H9 (cell line): Measurements from ENCODE around the gene CD28. TPM values are rescaled to one million over a fixed set of nuclear protein-coding genes. Genes with fewer than 3 reads are reported as not detected.

Source experiments
- DNase-seq: peaks from one replicate; pipeline ENCODE4 v3.0.0-alpha.2; 2017
- H2AFZ ChIP-seq: one replicate; pipeline ENCODE4 v1.6.1; 2013; ENCODE audit warnings: mild to moderate bottlenecking, low read length, control low read depth, moderate library complexity
- H2AK5ac ChIP-seq: 2 replicates; pipeline ENCODE4 v1.6.1; 2013; ENCODE audit warnings: low read length, control low read depth, mixed read lengths; ENCODE audit not compliant: insufficient read length
- H2BK120ac ChIP-seq: one replicate; pipeline ENCODE4 v1.6.1; 2013; ENCODE audit warnings: low read depth, mild to moderate bottlenecking, low read length, control low read depth, inconsistent platforms; ENCODE audit not compliant: poor library complexity, severe bottlenecking
- H2BK12ac ChIP-seq: 2 replicates; pipeline ENCODE4 v1.6.1; 2013; ENCODE audit warnings: low read length, control low read depth, mixed read lengths, low read depth; ENCODE audit not compliant: insufficient read length
- H2BK15ac ChIP-seq: 2 replicates; pipeline ENCODE4 v1.6.1; 2013; ENCODE audit warnings: low read depth, low read length, control low read depth
- H2BK20ac ChIP-seq: one replicate; pipeline ENCODE4 v1.6.1; 2013; ENCODE audit warnings: low read depth, mild to moderate bottlenecking, low read length, control low read depth, inconsistent platforms; ENCODE audit not compliant: poor library complexity, severe bottlenecking
- H2BK5ac ChIP-seq: 2 replicates; pipeline ENCODE4 v1.6.1; 2013; ENCODE audit warnings: low read length, control low read depth, mixed read lengths; ENCODE audit not compliant: insufficient read length
- H3K14ac ChIP-seq: 2 replicates; pipeline ENCODE4 v1.6.1; 2013; ENCODE audit warnings: low read length, control low read depth; ENCODE audit not compliant: insufficient read depth
- H3K18ac ChIP-seq: 2 replicates; pipeline ENCODE4 v1.6.1; 2013; ENCODE audit warnings: low read depth, mild to moderate bottlenecking, mixed read lengths, low read length, control low read depth; ENCODE audit not compliant: insufficient read length
- H3K23ac ChIP-seq: 2 replicates; pipeline ENCODE4 v1.6.1; 2013; ENCODE audit warnings: low read length, control low read depth, mixed read lengths, low read depth; ENCODE audit not compliant: insufficient read length
- H3K23me2 ChIP-seq: 2 replicates; pipeline ENCODE4 v1.6.1; 2013; ENCODE audit warnings: low read depth, mild to moderate bottlenecking, mixed read lengths, low read length, control low read depth; ENCODE audit not compliant: insufficient read length, poor library complexity, severe bottlenecking
- H3K27ac ChIP-seq: 2 replicates; pipeline ENCODE4 v1.5.1; 2013; ENCODE audit warnings: low read length, control low read depth, mixed read lengths, low read depth; ENCODE audit not compliant: insufficient read length
- H3K27me3 ChIP-seq: 2 replicates; pipeline ENCODE4 v1.6.1; 2013; ENCODE audit warnings: low read length, control low read depth, inconsistent platforms; ENCODE audit not compliant: insufficient read depth
- H3K4ac ChIP-seq: 2 replicates; pipeline ENCODE4 v1.6.1; 2013; ENCODE audit warnings: low read depth, mild to moderate bottlenecking, control low read depth, inconsistent platforms, low read length, moderate library complexity
- H3K4me1 ChIP-seq: 2 replicates; pipeline ENCODE4 v1.6.1; 2013; ENCODE audit warnings: low read length, control low read depth, inconsistent platforms; ENCODE audit not compliant: insufficient read depth
- H3K4me2 ChIP-seq: 2 replicates; pipeline ENCODE4 v1.6.1; 2013; ENCODE audit warnings: low read length, control low read depth, mixed read lengths; ENCODE audit not compliant: insufficient read length, insufficient read depth
- H3K56ac ChIP-seq: 2 replicates; pipeline ENCODE4 v1.6.1; 2013; ENCODE audit warnings: low read depth, mild to moderate bottlenecking, mixed read lengths, low read length, control low read depth; ENCODE audit not compliant: insufficient read length
- H3K79me1 ChIP-seq: 2 replicates; pipeline ENCODE4 v1.6.1; 2013; ENCODE audit warnings: low read depth, mild to moderate bottlenecking, moderate library complexity, low read length, control low read depth, inconsistent platforms; ENCODE audit not compliant: insufficient read depth, poor library complexity, severe bottlenecking
- H3K79me2 ChIP-seq: 2 replicates; pipeline ENCODE4 v1.6.1; 2013; ENCODE audit warnings: low read length, control low read depth, inconsistent platforms; ENCODE audit not compliant: insufficient read depth
- H3K9ac ChIP-seq: 2 replicates; pipeline ENCODE4 v1.6.1; 2013; ENCODE audit warnings: low read length, control low read depth, mixed read lengths; ENCODE audit not compliant: insufficient read length; ENCODE audit errors: extremely low read depth
- H3K9me3 ChIP-seq: one replicate; pipeline ENCODE4 v1.6.1; 2013; ENCODE audit warnings: low read depth, low read length, inconsistent platforms; ENCODE audit not compliant: control insufficient read depth
- H3T11ph ChIP-seq: one replicate; pipeline ENCODE4 v1.6.1; 2013; ENCODE audit warnings: mild to moderate bottlenecking, low read length, control low read depth, inconsistent platforms
- H4K20me1 ChIP-seq: one replicate; pipeline ENCODE4 v1.6.1; 2013; ENCODE audit not compliant: control insufficient read depth, insufficient read length, insufficient read depth
- H4K5ac ChIP-seq: 2 replicates; pipeline ENCODE4 v1.6.1; 2013; ENCODE audit warnings: low read depth, mild to moderate bottlenecking, mixed read lengths, low read length, control low read depth; ENCODE audit not compliant: insufficient read length
- H4K8ac ChIP-seq: replicated peaks from 2 replicates; pipeline ENCODE4 v1.6.1; 2013; ENCODE audit warnings: low read length, control low read depth, mixed read lengths, low read depth; ENCODE audit not compliant: insufficient read length
- H4K91ac ChIP-seq: 2 replicates; pipeline ENCODE4 v1.6.1; 2013; ENCODE audit warnings: low read depth, mild to moderate bottlenecking, moderate library complexity, mixed read lengths, low read length, control low read depth; ENCODE audit not compliant: insufficient read length
- H3K27ac Mint-ChIP-seq, 3 experiments: 2 replicates in 2 of 3; 3 replicates in 1 of 3; pipeline ENCODE4 v1.8.0; 2020 to 2021; ENCODE audit warnings: mixed read lengths in 3 of 3, mild to moderate bottlenecking in 1 of 3, moderate library complexity in 1 of 3
- H3K27me3 Mint-ChIP-seq: 2 replicates; pipeline ENCODE4 v1.8.0; 2021; ENCODE audit warnings: low read depth, mild to moderate bottlenecking, moderate library complexity, mixed read lengths
- H3K36me3 Mint-ChIP-seq, 3 experiments: 2 replicates in 2 of 3; 3 replicates in 1 of 3; pipeline ENCODE4 v1.8.0; 2020 to 2021; ENCODE audit warnings: low read depth in 3 of 3, mixed read lengths in 3 of 3; ENCODE audit not compliant: insufficient read depth in 1 of 3
- H3K4me1 Mint-ChIP-seq, 2 experiments: 2 replicates each; pipeline ENCODE4 v1.8.0; 2020; ENCODE audit warnings: mixed read lengths in 2 of 2
- H3K4me3 Mint-ChIP-seq, 2 experiments: 2 replicates in 1 of 2; 3 replicates in 1 of 2; pipeline ENCODE4 v1.8.0; 2020 to 2021; ENCODE audit warnings: mild to moderate bottlenecking in 2 of 2, mixed read lengths in 2 of 2, moderate library complexity in 1 of 2
- H3K9me3 Mint-ChIP-seq, 2 experiments: 2 replicates in 1 of 2; 3 replicates in 1 of 2; pipeline ENCODE4 v1.8.0; 2020; ENCODE audit warnings: mild to moderate bottlenecking in 2 of 2, mixed read lengths in 2 of 2, moderate library complexity in 1 of 2
- WGBS: extraction: QIAGEN DNeasy Blood & Tissue Kit; methylation state at CpG from one replicate; pipeline ENCODE4 v1.1.7; 2013; ENCODE audit warnings: missing lambda C conversion rate, low lambda C conversion rate, mixed read lengths; ENCODE audit not compliant: insufficient read length; ENCODE audit errors: extremely low coverage; 5-methylcytosine and 5-hydroxymethylcytosine counted together
- total RNA-seq: library from RNA; stranded (reverse); gene quantifications from 2 replicates; pipeline ENCODE4 v1.2.1, GENCODE V29; 2021
- TF ChIP-seq, protein P1 (sequence below): fragments of 200-600 bp; sonication (generic); conservative IDR thresholded peaks from 3 replicates; pipeline ENCODE4 v1.8.0; 2021; ENCODE audit warnings: antibody characterized with exemption, mild to moderate bottlenecking

Gene CD28
- total RNA-seq, 1 experiment from 2014 or later: not detected

DNA sequence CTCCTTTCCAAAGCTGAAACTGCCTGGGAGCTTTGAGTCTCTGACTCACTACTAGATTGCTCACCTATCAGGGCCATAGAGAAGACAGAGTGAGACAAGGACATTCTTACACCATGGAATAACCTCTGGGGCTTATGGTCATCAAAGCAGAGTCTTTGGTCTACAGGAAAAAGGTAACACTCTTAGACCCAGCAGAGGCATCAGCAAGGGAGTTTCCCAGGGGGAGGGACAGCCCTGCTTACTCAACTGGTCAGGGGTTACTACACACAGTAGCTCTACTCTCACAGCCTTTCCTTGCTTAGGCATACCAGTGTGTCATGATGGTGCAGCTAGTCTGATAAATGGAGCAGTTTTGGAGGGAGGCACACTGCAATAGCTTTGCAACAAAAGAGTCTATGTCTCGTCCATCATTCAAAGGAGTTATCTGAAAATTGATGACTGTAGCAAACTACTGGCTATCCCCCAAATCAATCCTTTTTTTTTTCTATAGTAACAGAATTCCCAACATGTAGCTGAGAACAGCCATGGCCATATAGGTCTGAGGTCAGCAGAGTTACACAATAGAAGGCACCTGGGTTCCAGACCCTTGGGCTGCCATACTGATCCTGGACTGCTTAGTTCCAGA, 22.4 kb upstream of the CD28 start:
- no peak overlapping the region for H2AFZ ChIP-seq
- H3K27me3 Mint-ChIP-seq: peaks cover 2% of the 10 kb centered on the region; the same call in 1 of the 2 replicates

More for the DNA sequence above, 22.4 kb upstream of the CD28 start:
- TF ChIP-seq, protein P1, sequence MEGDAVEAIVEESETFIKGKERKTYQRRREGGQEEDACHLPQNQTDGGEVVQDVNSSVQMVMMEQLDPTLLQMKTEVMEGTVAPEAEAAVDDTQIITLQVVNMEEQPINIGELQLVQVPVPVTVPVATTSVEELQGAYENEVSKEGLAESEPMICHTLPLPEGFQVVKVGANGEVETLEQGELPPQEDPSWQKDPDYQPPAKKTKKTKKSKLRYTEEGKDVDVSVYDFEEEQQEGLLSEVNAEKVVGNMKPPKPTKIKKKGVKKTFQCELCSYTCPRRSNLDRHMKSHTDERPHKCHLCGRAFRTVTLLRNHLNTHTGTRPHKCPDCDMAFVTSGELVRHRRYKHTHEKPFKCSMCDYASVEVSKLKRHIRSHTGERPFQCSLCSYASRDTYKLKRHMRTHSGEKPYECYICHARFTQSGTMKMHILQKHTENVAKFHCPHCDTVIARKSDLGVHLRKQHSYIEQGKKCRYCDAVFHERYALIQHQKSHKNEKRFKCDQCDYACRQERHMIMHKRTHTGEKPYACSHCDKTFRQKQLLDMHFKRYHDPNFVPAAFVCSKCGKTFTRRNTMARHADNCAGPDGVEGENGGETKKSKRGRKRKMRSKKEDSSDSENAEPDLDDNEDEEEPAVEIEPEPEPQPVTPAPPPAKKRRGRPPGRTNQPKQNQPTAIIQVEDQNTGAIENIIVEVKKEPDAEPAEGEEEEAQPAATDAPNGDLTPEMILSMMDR: no peak
- no CpG with 5 or more reads among the region's 1 CpG for WGBS
- peaks cover 6 to 11% of the 10 kb centered on the region in 2 experiments for H3K4me1 Mint-ChIP-seq
- no peak overlapping the region for H2BK12ac ChIP-seq
- no peak overlapping the region for H3T11ph ChIP-seq
- H3K18ac ChIP-seq: no peak overlapping the region
- DNase-seq: no peak
- H3K4me2 ChIP-seq: no peak overlapping the region
- no peaks in the 10 kb centered on the region for H3K79me1 ChIP-seq
- 0 out of 7 replicates have a peak overlapping the region, but pooled peaks of 1 of the 3 experiments have one; percentile 18 for H3K27ac Mint-ChIP-seq
- no peaks in the 10 kb centered on the region for H3K79me2 ChIP-seq
- H3K4me1 ChIP-seq: no peaks in the 10 kb centered on the region
- H2AK5ac ChIP-seq: no peak overlapping the region
- H3K27me3 ChIP-seq: no peaks in the 10 kb centered on the region
- no peak overlapping the region for H2BK20ac ChIP-seq
- H3K14ac ChIP-seq: no peak overlapping the region
- H3K27ac ChIP-seq: no peak overlapping the region
- H2BK5ac ChIP-seq: no peak overlapping the region
- no peaks in the 10 kb centered on the region for H3K9me3 ChIP-seq
- H3K4me3 Mint-ChIP-seq: no peak overlapping the region
- no peaks in the 10 kb centered on the region for H4K20me1 ChIP-seq
- no peak overlapping the region for H2BK15ac ChIP-seq
- H4K8ac ChIP-seq: no peak overlapping the region
- H3K23me2 ChIP-seq: no peaks in the 10 kb centered on the region
- H3K9me3 Mint-ChIP-seq: no peaks in the 10 kb centered on the region
- H4K5ac ChIP-seq: no peak overlapping the region
- H3K36me3 Mint-ChIP-seq: no peaks in the 10 kb centered on the region
- no peak overlapping the region for H3K56ac ChIP-seq
- no peak overlapping the region for H3K23ac ChIP-seq
- no peak overlapping the region for H4K91ac ChIP-seq
- H3K9ac ChIP-seq: no peak overlapping the region
- no peak overlapping the region for H2BK120ac ChIP-seq
- H3K4ac ChIP-seq: no peak overlapping the region
